Hematopoietic multipotent progenitor cell treated with erythropoietin and hydrocortisone succinate and interleukin-3 and kit ligand, for 4 days (in vitro differentiated cells): ENCODE results near the gene PTPMT1.

Source experiments
- DNase-seq: peaks from one replicate; pipeline ENCODE4 v3.0.0-alpha.2; 2015

The PTPMT1 gene

GRCh38 chr11:47616726-47617416, 51.5 kb downstream of the PTPMT1 start:
- peak; percentile 79 for DNase-seq

- DNase-seq: peak; percentile 43
Measured at GRCh38 chr11:47617417-47617809, 52.0 kb downstream of the PTPMT1 start.

- DNase-seq: no peak
Measured at GRCh38 chr11:47620836-47621378, 55.5 kb downstream of the PTPMT1 start.
